Measurements from ENCODE around the gene CARD10. TPM values are rescaled to one million over a fixed set of nuclear protein-coding genes. Genes with fewer than 3 reads are reported as not detected.

CARD10 gene
- total and polyA plus RNA-seq, 2 of the 13 experiments (the other 11 are each of a cell fraction or from before 2014, with no cell fraction given) = 35.2 to 55.8 TPM

DNA sequence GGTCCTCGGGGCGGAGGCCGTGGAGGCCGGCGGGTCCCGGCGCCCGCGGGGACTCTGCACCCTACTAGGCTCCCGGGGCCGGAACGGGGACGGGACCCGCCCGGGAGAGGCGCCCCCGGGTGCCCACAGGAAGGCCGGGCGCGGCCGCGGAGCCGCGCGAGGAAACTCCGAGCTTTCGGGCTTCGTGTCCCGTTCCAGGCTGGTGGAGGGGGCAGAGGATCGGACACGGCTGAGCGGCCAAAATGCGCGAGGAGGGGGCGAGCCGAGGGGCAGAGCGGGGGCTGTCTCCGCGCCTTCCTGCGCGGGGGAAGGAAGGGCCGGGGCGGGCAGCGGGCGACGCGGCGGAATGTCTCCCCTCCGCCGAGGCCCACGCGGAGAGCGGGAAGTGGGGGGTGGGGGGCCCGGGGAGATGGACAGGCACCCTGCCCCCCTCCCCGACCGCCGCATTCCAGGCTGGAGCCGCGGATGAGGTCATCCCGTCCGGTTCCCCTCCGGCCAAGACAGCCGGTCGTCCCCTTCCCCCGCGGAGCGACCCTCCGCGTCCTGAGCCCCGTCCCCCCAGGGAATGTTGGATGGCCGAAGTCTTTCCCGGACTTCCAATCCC, 41.5 kb upstream of the CARD10 start:
- H2AFZ ChIP-seq (ENCODE audit: low read length) = no peak overlapping the region
- H3K36me3 ChIP-seq (replicated peaks in 1 of 2; ENCODE audit: control insufficient read depth in 1 of 2, insufficient read depth in 2 of 2, low read length in 2 of 2) = peaks cover 1 to 9% of the 10 kb centered on the region in 2 experiments; a peak in 4 of 5 replicates
- DNase-seq (ENCODE audit: low spot score) = no peak
- H3K4me1 ChIP-seq (ENCODE audit: insufficient read depth, low read length) = peaks cover 81% of the 10 kb centered on the region
- ATAC-seq = peak; percentile 2; the same call in 1 of the 3 replicates
- H3K9me3 ChIP-seq (ENCODE audit: low read length) = no peaks in the 10 kb centered on the region
- peaks cover 53% of the 10 kb centered on the region for H3K79me2 ChIP-seq (ENCODE audit: insufficient read depth, low read length)
- H3K27me3 ChIP-seq (ENCODE audit: control insufficient read depth in 1 of 2, insufficient read depth in 2 of 2, low read length in 2 of 2) = no peaks in the 10 kb centered on the region; a peak in 2 of 5 replicates
- no peak for FAIRE-seq
- H4K20me1 ChIP-seq (ENCODE audit: insufficient read depth, low read length) = peaks cover 19% of the 10 kb centered on the region
- peak overlapping the region; percentile 96 for H3K4me2 ChIP-seq (ENCODE audit: low read depth, low read length)
- intact Hi-C loops (cut with micrococcal nuclease; ENCODE audit: unreplicated experiment) = no loop called here
- H3K9ac ChIP-seq (ENCODE audit: insufficient read depth, low read depth, low read length) = peak overlapping the region; percentile 99
- in situ Hi-C loops (cut with HindIII; ENCODE audit: extremely low pct_ligation_motif_present, low pct_unique_long_range_greater_than_20kb) = no loop called here
- BruUV-seq (replicated peaks) = no TSS peak
- peak overlapping the region; percentile 91 to 98 (median 98) for H3K4me3 ChIP-seq (replicated peaks in 1 of 3; ENCODE audit: insufficient read depth in 1 of 3, low read depth in 2 of 3, low read length in 3 of 3)
- ChIA-PET POLR2A (interaction anchor here (1.0 to 17.5 kb wide), 10 partner anchors 9 to 101 kb away, joined by 3 to 976 read pairs (median 6); partner anchors contain the start of genes GGA1 and LGALS2), CTCF (ENCODE audit: low intra/inter-chr PET ratio, low total read pairs) (interaction anchor here (1.5 to 4.1 kb wide), 2 partner anchors 10 to 15 kb away, joined by 5 to 39 read pairs; no protein-coding TSS in a partner anchor)
- WGBS (ENCODE audit: low lambda C conversion rate) = under 1% methylated on average over 17 of the region's 72 CpGs
- H3K27ac ChIP-seq (ENCODE audit: extremely low read length, insufficient read depth, low read length) = peak overlapping the region; percentile 91
- TF ChIP-seq TAF15 (IDR thresholded peaks at IDR 0.05; ENCODE audit: low read depth, low read length, poor library complexity, severe bottlenecking) (peak; percentile 40), PCBP1 (IDR thresholded peaks at IDR 0.05; ENCODE audit: borderline replicate concordance, low read depth, low read length) (peak; percentile 12), SCMH1 (CRISPR knock-in tag; IDR thresholded peaks at IDR 0.05; ENCODE audit: borderline replicate concordance) (no peak), ONECUT2 (CRISPR knock-in tag; IDR thresholded peaks at IDR 0.05) (no peak), ZNF678 (CRISPR knock-in tag; IDR thresholded peaks at IDR 0.05) (peak; percentile 18; the same call in 1 of the 2 replicates), ZNF850 (CRISPR knock-in tag; conservative IDR thresholded peaks at IDR 0.05) (no peak), XBP1 (CRISPR knock-in tag; IDR thresholded peaks at IDR 0.05) (no peak), ETV5 (CRISPR knock-in tag; IDR thresholded peaks at IDR 0.05; ENCODE audit: borderline replicate concordance) (0 out of 2 replicates have a peak, but pooled peaks have one; percentile 25), JUND (CRISPR knock-in tag; IDR thresholded peaks at IDR 0.05) (0 out of 2 replicates have a peak, but pooled peaks have one; percentile 23), ZEB1 (IDR thresholded peaks at IDR 0.05; ENCODE audit: insufficient replicate concordance, low read depth) (no peak), SMYD3 (CRISPR knock-in tag; IDR thresholded peaks at IDR 0.05) (no peak), ZBTB7A (CRISPR knock-in tag; IDR thresholded peaks at IDR 0.05) (peak; percentile 56; the same call in 1 of the 2 replicates), AGO1 (IDR thresholded peaks at IDR 0.05; ENCODE audit: low read depth, low read length, poor library complexity, severe bottlenecking) (no peak), BRD4 (CRISPR knock-in tag; IDR thresholded peaks at IDR 0.05) (peak; percentile 11; the same call in 1 of the 2 replicates), ZNF207 (IDR thresholded peaks at IDR 0.05; ENCODE audit: borderline replicate concordance) (no peak), CBFB (CRISPR knock-in tag; IDR thresholded peaks at IDR 0.05) (0 out of 2 replicates have a peak, but pooled peaks have one; percentile 11), MED1 (CRISPR knock-in tag; IDR thresholded peaks at IDR 0.05) (no peak), GTF2F1 (IDR thresholded peaks at IDR 0.05; ENCODE audit: low read length) (no peak), MYC (CRISPR knock-in tag; IDR thresholded peaks at IDR 0.05; ENCODE audit: borderline replicate concordance) (peak; percentile 29; the same call in 1 of the 2 replicates), ZNF724P (CRISPR knock-in tag; IDR thresholded peaks at IDR 0.05; ENCODE audit: borderline replicate concordance) (no peak)
- TF ChIP-seq, protein P1, sequence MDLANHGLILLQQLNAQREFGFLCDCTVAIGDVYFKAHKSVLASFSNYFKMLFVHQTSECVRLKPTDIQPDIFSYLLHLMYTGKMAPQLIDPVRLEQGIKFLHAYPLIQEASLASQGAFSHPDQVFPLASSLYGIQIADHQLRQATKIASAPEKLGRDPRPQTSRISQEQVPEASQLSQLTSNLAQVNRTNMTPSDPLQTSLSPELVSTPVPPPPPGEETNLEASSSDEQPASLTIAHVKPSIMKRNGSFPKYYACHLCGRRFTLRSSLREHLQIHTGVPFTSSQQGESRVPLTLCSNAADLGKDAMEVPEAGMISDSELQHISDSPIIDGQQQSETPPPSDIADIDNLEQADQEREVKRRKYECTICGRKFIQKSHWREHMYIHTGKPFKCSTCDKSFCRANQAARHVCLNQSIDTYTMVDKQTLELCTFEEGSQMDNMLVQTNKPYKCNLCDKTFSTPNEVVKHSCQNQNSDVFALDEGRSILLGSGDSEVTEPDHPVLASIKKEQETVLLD (CRISPR knock-in tag; IDR thresholded peaks at IDR 0.05; ENCODE audit: low read depth) = no peak
- TF ChIP-seq, protein P2, sequence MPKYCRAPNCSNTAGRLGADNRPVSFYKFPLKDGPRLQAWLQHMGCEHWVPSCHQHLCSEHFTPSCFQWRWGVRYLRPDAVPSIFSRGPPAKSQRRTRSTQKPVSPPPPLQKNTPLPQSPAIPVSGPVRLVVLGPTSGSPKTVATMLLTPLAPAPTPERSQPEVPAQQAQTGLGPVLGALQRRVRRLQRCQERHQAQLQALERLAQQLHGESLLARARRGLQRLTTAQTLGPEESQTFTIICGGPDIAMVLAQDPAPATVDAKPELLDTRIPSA (CRISPR knock-in tag; IDR thresholded peaks at IDR 0.05; ENCODE audit: borderline replicate concordance) = no peak
- TF ChIP-seq, protein P3, sequence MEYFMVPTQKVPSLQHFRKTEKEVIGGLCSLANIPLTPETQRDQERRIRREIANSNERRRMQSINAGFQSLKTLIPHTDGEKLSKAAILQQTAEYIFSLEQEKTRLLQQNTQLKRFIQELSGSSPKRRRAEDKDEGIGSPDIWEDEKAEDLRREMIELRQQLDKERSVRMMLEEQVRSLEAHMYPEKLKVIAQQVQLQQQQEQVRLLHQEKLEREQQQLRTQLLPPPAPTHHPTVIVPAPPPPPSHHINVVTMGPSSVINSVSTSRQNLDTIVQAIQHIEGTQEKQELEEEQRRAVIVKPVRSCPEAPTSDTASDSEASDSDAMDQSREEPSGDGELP (IDR thresholded peaks at IDR 0.05; ENCODE audit: borderline replicate concordance, low read depth) = no peak

Data from HepG2 (cell line).